Fibroblast of skin of back (primary cell): ENCODE results near the gene TFB1M.

Experiments
- DNase-seq: peaks from one replicate; pipeline ENCODE4 v3.0.0-alpha.2; 2013

TFB1M gene

DNA sequence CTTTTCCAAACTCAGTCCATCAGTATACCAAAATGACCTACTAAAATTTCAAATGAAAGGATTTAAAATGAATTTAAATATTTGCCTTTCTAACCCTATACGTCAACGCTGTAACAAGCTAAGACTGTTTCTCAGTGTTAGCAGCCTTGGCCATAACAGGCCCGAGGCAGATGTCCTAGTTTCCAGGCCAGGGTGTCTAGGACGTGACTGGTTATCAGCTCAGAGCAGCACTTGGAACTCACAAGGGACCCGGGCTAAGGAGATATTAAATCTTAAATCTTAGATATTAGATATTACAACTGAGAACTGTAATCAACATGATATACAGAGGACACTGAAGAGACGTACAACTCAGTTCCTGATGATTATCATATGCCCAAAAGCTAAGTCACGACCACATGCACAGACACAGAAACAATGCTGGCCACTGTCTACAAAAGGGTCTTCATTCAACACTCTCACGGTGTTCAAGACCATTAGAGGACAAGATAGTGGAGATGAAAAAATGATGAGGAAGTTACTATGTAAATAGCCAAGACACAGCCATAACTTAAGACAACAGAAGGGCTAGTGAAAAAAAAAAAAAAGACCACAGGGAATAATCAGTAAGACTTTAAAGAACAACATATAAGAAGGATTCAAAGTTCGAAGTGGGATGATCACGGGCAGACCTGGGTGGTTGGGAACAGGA, 50.8 kb downstream of the TFB1M start, which contains the start of gene CLDN20:
Gene CLDN20, plus strand, starts transcription at position 641 of the 691 bp plus-strand sequence. CDS start 11,707 bp downstream, outside the sequence.
- DNase-seq = no peak

DNA sequence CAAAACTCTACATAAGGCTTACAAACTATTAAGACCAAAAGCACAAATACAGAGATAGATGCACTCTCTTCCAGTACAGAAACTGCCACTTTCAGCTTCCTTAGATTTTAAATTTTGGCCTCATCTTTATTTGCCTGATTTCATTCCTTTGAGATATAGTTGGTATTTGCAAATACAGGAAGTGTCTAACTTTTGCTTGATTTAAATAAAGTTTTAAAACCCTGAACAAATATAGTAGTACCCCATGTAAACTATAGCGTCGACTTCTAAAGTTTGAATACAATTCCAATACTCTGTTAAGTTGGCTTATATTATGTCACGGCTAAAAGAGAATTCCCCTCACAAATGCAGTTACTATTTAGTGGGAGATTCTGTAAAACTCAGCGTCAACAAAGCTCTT, 51.6 kb downstream of the TFB1M start:
- no peak for DNase-seq

DNA sequence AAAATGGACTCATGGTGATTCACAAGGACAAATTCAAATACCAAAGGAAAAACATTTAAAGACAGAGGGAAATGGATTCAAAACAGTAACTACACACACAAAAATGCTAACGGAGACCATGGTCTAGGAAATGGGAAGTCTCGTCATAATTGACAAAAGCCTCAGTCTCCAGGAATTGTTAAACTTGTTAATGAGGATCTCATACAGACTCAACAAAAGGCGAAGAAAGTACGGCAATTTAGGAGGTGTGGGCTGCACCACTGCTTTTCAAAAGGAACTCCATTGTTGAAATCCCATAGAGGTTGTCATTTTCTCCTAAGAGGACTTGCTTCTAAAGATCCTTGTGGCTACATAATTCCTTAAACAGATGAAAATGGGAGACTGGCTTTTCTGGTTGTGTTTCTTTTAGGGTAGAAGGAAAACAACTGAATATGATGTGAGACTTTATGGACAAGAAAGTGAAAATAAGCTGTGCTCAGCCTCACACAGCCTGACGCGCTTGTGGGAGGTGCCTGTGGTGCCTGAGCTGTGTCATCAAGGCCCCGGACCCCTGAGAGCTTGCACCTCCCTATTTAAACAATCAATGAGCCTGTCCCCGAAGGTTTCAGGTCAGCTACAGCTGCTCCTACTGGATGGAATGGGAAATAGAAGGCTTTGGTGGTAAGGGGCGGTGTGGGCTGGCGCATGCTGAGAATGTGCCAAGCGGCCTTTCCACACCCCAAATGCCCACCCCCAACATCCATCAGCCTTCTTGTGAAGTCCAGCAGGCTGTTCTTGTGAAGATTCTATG, 53.0 kb downstream of the TFB1M start:
- no peak for DNase-seq

DNA sequence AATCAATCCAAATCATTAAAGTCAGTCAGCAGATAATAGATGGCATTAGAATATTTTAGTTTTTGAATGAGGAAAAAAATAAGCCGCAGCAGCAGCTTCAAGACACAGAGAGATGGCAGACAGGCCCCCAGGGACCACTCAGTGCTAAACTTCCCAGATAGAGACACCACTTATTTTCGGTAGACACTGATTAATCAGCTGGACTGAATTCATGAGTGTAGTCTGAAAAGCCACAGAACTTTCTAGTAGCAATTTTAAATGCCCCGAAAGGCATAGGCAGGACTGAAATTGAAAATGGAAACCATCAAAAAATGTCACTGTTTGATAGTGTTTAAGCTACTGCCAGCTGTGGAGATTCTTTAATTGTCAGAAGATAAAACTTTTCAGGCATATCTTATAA, 53.6 kb downstream of the TFB1M start:
- DNase-seq = no peak

DNA sequence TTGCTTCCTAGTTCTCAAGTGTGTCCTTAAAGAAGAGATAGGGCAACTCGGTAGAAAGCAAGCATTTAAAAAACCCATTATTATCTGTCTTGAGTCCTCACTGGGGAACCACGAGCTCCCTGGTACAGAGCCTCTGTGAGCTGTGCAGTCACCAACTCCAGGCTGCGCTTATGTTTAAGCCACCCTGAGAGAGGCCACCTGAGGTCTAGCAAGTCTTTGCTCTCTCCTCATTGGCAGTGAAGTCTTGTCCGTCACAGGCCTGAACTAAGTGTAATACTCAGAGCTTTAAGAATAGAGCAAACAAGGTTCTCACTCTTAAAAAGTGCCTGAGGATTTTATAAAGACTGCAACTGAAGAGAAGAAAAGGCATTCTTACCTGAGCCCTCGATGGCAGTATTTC, 54.4 kb downstream of the TFB1M start:
- DNase-seq = no peak

DNA sequence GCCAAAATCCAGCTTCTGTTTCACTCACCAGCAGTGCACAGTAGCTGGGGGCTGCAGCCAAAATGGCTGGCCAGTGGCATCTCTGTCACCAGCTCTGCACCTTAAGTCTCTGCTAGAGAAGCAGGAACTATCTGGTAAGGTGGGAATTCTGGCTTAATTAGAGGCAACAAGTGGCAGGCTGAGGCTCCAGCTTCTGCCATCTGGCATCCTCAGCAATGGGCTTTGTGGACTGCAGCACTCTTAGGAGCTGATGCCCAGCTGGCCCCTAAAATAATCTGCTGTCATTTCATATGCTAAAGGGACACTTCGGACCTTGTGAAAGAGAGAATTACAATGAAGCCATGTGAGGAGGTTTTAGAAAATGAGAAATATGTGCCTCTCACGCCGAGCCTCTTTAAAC, 55.1 kb downstream of the TFB1M start:
- DNase-seq = no peak

DNA sequence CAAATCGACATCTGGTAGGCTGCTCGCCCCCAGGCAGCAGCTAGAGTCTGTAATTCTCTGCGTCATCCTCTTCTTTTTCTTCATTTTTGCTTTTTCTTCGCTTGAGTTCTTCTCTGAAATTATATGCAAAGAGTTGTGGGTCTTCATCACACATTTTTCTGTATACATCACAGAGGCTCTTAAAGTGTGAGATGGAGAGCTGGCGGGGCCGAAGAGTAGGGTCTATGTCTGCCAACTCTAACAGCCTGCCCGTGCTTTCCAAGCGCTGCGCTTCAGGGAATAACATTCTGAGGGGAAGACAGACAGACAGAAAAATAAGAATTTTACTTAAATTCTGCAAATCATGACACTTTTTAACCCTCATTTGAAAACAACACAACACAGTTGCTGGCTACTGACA, 56.5 kb downstream of the TFB1M start:
- DNase-seq = no peak

DNA sequence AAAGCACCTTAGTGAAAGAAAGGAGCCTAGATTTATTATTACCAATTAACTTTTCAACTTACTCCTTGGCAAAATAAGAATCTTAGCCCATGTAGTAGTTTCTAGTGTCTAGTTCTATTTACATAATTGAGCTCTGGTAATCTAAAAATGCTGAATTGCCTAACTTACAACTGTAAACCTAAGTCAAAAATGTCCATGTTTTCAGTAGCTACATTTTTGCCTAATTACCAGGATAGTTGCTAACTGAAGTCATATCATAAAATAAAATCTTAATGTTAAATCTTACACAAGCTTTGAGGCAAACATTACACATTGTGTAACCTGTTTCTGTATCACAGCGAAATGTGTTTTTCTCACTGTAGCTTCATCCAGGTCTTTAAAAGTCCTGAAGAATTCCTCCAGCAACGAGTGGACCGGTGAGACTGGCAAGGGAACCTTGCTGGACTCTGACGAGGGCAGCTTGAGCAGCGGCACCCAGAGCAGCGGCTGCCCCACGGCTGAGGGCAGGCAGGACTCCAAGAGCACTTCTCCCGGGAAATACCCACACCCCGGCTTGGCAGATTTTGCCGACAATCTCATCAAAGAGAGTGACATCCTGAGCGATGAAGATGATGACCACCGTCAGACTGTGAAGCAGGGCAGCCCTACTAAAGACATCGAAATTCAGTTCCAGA, 58.0 kb downstream of the TFB1M start:
- no peak for DNase-seq

DNA sequence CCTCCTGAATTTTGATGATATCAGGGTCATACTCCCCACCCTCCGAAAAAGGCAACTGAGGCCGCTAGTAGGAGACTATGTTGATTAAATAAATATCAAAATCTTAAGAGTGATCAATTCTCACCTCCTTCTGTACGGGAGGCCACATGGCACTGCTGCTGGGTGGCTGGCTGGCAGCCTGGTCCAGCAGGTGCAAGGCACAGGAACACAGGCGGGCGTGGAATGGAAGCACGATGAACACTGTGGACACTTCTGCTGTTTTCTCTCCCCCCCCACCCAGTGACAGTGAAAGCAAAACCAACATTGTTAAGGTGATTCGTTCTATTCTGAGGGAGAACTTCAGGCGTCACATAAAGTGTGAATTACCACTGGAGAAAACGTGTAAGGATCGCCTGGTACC, 60.1 kb downstream of the TFB1M start:
- no peak for DNase-seq

DNA sequence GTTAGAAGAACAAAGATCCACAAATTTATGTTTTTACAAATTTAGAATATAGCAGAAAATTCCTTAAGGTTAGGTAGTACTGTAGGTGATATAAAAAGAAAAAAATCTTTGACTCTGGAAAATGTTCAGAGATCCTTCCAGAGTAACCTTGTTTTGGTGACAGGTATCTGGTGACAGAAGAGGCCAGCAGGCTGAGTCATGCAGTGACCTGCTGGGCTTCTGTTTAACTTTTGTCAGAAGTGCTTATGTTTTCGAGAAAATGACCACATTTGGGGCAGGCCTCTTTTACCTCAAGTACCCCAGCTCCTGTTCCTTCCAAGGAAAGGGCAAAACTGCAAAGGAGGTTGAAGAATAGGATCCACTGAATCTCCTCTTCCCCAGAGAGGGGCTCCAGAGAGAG, 60.9 kb downstream of the TFB1M start:
- no peak for DNase-seq

DNA sequence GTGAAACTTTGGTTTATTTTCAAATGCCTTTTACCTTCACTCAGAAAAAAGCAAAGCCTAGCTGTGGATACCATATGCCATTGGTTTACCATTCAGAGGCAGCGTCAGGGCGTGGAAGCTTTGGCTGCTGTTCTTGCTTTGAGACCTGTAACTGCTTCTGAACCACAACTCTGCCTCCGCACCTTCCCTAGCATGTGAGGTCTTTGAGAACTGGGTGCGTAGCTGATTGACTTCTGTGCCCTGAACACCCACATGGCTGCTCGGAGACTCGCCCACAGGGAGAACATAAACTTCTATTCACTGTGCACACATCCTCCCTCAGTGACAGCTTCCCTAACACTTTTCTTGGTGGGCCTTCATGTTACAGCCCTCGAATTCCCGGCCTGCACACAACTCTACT, 61.7 kb downstream of the TFB1M start:
- no peak for DNase-seq

DNA sequence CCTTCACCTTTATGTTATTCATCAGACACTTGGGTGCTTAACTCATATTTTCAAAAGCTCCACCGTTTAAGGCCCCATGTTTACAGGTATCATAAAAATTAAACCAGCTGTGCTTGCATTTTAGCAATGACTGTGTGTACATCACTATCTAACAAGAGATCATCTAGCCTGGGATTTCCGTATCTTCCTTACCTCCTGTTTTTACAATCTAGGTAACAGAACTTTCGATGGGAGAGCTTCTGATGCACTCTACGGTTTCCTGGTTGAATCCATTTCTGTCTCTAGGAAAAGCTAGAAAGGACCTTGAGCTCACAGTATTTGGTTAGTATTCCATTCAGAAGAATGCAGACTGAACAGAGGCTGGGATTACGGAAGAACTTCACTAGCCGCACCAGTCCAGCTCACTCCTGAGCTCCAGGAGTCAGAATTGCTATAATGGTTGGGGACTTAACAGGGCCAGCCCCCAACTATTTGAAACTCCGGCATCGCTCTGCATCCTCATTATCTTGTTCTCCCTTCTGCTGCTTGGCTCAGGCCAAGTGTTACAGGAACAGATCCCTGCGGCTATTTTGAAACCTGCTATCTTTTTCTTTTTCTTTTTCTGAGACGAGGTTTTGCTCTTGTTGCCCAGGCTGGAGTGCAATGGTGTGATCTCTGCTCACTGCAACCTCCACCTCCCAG, 63.4 kb downstream of the TFB1M start:
- no peak for DNase-seq

DNA sequence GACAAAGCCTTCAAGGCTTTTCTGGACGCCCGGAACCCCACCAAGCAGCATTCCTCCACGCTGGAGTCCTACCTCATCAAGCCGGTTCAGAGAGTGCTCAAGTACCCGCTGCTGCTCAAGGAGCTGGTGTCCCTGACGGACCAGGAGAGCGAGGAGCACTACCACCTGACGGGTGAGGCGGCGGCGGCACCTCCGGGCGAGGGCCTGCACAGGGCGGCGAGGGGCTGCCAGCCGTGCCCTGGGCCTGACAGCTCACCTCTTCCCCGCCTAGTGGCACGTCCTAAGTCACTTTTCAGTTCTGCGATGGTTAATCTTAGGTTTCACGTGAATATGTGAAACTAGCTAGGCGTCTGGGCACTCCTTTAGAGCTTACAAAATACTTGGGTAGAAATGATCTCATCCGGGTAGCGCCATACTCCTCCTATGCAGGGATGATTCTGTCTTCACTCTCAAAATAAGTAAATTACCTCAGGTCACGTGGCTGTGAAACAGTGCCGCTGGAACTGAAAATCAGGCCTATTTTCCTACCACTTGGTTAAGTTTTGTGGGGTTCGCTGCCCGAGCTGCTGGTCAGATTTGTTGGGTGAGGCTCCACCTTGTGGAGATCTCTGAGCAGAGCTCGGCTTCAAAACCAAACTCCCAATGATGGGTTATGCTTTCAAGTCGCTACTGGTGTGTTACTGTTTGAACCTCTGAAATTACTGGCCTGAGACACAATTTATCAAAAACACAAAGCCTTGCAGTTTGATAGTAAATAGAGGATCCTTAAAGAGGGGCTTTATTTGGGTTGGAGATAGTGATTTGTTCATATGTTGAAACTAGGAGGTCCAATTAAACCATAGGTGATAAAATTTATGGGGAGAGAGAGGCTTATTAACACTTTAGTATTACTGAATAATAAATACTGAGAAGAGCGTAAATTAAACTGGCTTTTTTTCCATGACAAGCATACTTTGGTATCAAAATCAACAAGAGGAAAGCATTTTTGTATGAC, 66.0 kb downstream of the TFB1M start:
- peak; percentile 82 for DNase-seq

DNA sequence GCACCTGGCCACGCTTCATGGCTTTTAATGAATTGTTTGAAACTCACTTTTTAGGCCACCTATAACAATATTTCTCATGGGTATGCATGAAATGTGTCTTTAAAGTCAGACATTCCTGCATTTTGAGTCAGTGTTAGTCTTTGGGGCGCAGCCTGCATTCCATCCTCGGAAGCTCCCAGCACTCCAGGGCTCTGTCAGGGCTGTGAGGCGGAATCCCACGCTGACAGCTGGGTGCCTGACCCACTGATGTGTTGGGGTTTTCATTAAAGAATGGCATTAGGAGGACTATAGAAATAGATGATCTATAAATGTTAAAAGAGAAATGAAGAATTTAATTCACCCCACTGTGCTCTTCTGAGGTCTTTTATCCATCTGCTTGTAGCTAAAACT, 66.7 kb downstream of the TFB1M start:
- peak; percentile 96 for DNase-seq

DNA sequence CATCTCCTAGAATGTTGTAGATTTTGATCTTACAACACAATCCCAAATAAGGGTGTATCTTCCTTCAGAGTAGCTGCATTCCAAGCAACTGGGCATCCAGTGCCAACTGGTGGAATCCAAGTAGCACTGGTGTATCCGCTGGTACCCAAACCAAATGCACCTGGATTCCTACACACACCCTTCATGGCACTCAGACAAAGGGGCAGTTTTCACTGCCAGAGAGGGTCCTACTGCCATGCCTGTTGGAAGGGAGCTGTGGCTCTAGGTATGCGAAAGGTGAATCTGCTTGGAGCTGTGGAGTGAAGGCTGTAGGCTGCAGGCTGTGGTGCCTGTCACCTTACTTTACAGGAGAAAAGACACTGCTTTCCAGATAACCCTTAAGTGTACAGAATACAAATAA, 67.5 kb downstream of the TFB1M start:
- DNase-seq = no peak

DNA sequence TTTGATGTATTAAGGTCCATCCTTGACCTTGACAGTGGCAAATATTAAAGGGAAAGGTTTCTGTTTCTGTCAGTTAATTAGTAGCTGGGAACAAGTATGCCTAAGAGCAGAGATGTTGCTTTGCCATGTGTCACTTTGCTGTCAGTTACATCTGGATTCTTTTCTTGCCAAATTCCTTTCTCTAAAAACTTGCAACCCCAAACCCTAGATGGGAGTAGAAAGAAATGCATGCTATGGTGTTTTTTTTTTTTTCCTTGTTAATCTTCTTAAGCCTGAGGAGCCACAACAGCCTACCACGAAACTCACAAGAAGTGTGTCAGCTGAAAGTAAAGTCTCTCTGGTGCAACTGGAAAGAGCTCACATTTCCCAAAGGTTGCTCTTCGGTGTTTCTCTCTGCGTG, 68.5 kb downstream of the TFB1M start:
- peak; percentile 78 for DNase-seq

DNA sequence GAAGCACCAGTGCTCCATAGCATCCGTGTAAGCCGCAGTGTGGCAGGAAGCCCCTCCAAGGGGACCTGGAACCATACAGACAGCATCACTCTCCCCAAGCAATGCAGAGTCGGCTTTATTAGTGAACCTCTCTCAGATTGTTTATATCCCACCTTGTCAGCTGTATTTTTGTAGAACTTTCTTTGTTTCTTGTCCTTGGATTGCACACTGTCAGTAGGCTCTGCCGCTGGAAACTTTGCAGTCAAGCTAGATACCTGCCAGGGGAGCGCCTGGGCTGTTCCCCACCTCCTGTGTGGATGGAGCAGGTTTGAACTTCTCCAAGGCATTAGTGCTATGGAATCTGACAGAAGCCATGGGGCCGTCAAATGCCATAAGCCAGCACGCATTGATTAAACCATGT, 69.1 kb downstream of the TFB1M start:
- no peak for DNase-seq

DNA sequence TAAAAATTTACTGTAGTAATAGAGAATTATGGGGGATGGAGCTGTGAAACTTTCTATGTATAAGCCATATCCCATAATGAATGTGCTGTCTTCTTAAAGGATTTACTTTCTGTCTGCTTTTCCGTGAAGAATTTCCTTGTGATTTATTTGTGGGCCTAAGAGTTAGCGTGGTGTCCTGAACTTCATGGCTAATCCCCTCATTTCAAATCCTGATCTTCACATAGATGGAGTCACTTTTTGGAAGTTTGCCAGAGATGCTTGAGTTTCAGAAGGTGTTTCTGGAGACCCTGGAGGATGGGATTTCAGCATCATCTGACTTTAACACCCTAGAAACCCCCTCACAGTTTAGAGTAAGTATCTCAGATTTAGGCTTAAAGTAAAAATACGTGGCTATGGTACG, 69.8 kb downstream of the TFB1M start:
- DNase-seq = no peak

DNA sequence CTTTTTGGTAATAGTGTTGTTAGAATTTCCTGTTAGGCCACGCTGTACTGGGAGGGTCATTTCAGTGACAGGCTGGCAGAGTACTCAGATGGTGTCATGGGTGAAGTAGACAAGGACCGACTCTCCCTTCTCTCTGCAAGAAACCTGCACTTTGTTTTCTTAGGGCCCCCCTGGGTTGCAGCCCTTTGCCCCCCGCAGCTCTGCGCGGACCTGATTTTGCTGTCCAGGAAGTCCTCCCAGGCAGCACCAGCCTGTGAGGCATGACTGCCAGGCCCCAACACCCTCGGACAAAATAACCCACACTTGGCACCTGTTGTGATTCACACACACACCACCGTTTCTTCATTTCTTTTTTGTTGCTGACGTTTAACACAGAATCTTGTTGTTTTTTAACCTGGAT, 72.3 kb downstream of the TFB1M start:
- no peak for DNase-seq

DNA sequence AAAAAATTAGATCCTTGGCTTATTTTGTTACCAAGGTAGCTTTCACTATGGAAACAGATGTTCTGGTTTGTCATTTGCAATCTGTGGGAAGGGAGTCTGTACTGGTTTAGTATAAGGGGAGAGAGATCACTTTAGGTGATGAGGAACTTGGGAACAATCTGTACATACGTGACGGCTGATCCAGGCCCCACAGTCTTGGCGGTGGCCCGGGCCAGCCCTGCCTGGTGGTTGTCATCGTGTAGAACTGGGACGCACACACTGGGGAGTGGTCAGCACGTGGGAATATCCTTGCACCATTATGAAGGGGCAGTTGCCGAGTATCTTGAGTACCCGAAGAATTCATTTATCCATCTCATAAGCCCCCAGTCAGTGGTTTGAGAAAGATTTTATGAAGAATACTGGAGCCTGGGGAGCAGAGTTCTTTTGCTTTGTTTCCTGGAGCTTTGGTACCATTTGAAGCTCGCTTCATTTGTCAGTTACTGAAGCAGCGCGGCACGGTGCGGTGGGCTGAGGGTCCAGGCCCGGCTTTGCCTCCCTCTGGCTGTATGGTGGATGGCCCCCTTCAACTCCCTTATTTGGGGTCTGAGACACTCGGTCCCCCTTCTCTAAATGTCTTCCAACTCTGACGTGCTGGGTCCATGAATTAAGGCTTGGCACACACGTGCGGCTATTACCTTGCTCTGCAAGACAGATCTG, 73.2 kb downstream of the TFB1M start:
- DNase-seq = no peak

DNA sequence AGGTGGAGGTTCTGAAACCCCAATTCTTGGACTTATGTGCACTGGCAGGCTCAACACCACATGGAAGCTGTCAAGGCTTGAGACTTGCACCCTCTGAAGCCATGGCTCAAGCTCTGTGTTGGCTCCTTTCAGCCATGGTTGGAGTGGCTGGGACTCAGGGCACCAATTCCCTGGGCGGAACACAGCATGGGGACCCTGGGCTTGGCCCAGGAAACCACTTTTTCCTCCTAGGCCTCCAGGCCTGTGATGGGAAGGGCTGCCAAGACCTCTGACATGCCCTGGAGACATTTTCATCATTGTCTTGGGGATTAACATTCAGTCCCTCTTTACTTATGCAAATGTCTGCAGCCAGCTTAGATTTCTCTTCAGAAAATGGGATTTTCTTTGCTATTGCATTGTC, 76.7 kb downstream of the TFB1M start:
- no peak for DNase-seq
